Lower leg skin (tissue), 4 donors: ENCODE data around the gene INSIG2. TPM values are rescaled to one million over a fixed set of nuclear protein-coding genes. Genes with fewer than 3 reads are reported as not detected.

Experiments
- DNase-seq, 2 donors: peaks; one replicate each; pipeline ENCODE4 v3.0.0-alpha.2; 2019; ENCODE audit warnings: low spot score in 2 of 2
- H3K4me3 ChIP-seq: fragments of 200-600 bp; sonication (generic); 2 replicates; pipeline ENCODE4 v1.5.1; 2017; ENCODE audit warnings: mild to moderate bottlenecking, low read depth; ENCODE audit not compliant: poor library complexity, severe bottlenecking
- POLR2A ChIP-seq, 2 donors: fragments of 450-650 bp; IDR thresholded peaks; one replicate each; pipeline ENCODE4 v1.6.1; 2016 to 2017; ENCODE audit warnings: antibody characterized with exemption in 2 of 2, mild to moderate bottlenecking in 1 of 2, moderate library complexity in 1 of 2
- WGBS, 2 donors: methylation state at CpG; one replicate each; pipeline ENCODE4 v1.1.5; 2018; 5-methylcytosine and 5-hydroxymethylcytosine counted together
- intact Hi-C: fragments of 100-400 bp; cut with DNase I; formaldehyde crosslinking; loops from one replicate; pipeline ENCODE4 v1.15.0; 2023; ENCODE audit warnings: low total_unique reads
- total RNA-seq, 4 donors: library from RNA; depleted of rRNA; stranded (reverse); fragments of >200 nt; gene quantifications; one replicate each; pipeline ENCODE4 v1.1.0, GENCODE V29; 2016
- TF ChIP-seq, protein P1 (sequence below), 3 donors: fragments of 450-650 bp; IDR thresholded peaks; one replicate each; pipeline ENCODE4 v1.5.1; 2016; ENCODE audit warnings: antibody characterized with exemption in 3 of 3, mild to moderate bottlenecking in 3 of 3, moderate library complexity in 2 of 3

Gene INSIG2
- total RNA-seq, 4 donors from 2014 or later, result 11.6 to 13.6 (median 12.5) TPM

DNA sequence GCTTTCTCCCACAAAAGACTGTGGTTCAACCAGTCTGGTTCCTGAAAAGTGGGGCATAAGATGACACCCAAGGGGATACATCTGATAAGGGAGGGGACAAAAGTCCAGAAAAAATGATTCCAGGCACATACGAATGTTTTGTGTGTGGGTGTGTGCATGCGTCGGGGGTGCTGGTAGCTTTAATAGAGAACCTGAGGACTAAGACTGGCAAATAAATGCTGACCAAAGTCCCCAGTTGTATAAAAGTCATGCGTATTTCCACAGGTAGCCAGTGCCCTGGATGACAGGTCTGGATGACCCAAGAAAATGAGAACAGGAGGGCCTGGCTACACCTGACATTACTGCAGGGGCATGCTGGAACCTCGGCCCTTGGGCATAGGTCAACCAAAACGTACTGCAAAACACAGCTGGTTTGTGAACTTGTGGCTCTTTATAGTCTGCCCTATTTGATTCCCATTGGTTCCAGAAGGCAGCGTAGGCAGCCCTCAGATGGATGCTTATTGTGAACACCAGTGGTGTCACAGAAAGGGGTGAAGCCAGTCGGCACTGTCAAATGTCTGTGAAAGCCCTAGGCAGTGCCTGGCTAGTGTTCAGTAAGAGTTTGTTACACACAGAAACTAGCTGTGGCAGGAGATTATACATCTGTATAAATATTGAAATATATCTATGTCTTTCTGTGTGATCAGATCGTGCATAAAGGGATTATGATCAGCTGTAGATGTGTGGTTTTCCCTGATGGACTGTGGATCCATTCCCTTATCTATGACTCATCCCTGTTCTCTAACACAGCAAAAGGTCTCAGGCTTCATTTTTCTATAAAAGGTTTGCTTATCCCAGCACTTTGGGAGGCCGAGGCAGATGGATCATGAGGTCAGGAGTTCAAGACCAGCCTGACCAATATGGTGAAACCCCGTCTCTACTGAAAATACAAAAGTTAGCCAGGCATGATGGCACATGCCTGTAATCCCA lies 58.3 kb downstream of the INSIG2 start:
- TF ChIP-seq, protein P1, sequence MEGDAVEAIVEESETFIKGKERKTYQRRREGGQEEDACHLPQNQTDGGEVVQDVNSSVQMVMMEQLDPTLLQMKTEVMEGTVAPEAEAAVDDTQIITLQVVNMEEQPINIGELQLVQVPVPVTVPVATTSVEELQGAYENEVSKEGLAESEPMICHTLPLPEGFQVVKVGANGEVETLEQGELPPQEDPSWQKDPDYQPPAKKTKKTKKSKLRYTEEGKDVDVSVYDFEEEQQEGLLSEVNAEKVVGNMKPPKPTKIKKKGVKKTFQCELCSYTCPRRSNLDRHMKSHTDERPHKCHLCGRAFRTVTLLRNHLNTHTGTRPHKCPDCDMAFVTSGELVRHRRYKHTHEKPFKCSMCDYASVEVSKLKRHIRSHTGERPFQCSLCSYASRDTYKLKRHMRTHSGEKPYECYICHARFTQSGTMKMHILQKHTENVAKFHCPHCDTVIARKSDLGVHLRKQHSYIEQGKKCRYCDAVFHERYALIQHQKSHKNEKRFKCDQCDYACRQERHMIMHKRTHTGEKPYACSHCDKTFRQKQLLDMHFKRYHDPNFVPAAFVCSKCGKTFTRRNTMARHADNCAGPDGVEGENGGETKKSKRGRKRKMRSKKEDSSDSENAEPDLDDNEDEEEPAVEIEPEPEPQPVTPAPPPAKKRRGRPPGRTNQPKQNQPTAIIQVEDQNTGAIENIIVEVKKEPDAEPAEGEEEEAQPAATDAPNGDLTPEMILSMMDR (IDR thresholded peaks at IDR 0.05), result no peak
- no peak for TF ChIP-seq POLR2A (IDR thresholded peaks at IDR 0.05)
- no peak for DNase-seq
- intact Hi-C loops, result no loop called here
- H3K4me3 ChIP-seq, result no peak overlapping the region
- 84 to 88% methylated on average over 11 of the region's 11 CpGs for WGBS, 2 donors

DNA sequence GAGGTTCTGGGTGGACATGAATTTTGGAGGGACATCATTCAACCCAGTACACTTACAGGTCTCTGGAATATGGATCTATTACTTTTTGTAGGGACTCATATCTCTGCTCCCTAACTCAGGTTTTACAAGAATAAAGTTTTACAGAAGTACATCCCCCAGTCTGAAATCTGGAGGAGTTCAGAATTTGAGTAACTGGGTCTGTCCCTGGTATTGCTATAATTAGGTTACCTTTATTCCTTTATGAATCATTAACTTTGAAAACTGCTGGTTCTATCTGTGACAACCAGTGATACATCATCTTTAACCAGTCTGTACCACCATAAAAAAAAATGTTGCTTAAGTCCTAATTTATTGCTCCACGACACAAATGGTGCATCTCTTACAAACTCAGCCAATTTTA lies 59.9 kb downstream of the INSIG2 start:
- intact Hi-C loops, result no loop called here
- DNase-seq, result no peak
- H3K4me3 ChIP-seq, result no peak overlapping the region
- TF ChIP-seq, protein P1 (IDR thresholded peaks at IDR 0.05), result no peak
- TF ChIP-seq POLR2A (IDR thresholded peaks at IDR 0.05), result no peak
- 43 to 65% methylated on average over 1 of the region's 1 CpG for WGBS, 2 donors

GRCh38 chr2:118148809-118149208 lies 60.5 kb downstream of the INSIG2 start:
- no peak overlapping the region for H3K4me3 ChIP-seq
- intact Hi-C loops, result no loop called here
- WGBS, 2 donors, result 42 to 47% methylated on average over 3 of the region's 3 CpGs
- no peak for TF ChIP-seq POLR2A (IDR thresholded peaks at IDR 0.05)
- TF ChIP-seq, protein P1 (IDR thresholded peaks at IDR 0.05), result no peak
- DNase-seq, result no peak

DNA sequence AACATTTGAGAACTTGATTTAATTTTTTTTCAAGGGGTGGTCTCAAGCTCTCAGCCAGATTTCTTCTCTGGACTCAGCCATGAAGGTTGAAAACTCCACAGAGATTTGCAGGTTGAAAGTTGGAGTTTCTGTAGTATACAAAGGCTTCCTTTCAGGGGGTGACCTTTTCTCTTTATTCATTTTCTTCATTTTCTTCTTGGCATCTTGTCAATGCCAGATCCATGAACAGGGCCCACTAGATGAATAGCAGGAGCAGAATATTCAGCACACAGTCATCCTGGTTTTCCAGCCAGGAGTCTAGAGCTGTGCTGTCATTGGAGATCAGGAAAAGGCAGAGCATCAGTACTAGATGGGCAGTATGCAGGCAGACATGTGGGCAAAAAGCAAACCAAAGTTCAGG lies 62.0 kb downstream of the INSIG2 start:
- H3K4me3 ChIP-seq, result no peak overlapping the region
- intact Hi-C loops, result no loop called here
- DNase-seq, result no peak
- TF ChIP-seq POLR2A (IDR thresholded peaks at IDR 0.05), result no peak
- TF ChIP-seq, protein P1 (IDR thresholded peaks at IDR 0.05), result no peak

DNA sequence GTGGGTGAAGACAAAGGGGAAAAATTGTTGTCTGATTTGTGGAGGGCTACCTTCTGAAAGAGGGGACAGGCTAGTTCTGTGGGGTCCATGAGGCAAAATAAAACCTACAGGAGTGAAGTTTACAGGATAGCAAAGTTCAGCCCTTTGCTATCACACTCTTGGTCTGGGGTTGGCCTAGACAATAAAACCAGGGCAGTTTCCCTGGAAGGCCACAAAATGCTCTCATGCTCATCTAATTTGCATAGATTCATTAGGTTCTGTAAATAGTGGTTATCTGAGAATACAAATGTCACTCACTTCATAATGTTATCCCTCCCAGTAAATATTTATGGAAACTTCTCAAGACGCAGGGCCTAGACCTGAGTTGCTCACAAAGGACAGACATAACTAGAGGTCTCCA lies 63.6 kb downstream of the INSIG2 start:
- DNase-seq, result no peak
- no peak overlapping the region for H3K4me3 ChIP-seq
- TF ChIP-seq POLR2A (IDR thresholded peaks at IDR 0.05), result no peak
- TF ChIP-seq, protein P1 (IDR thresholded peaks at IDR 0.05), result no peak
- 100% methylated on average over 1 of the region's 1 CpG for WGBS, 2 donors
- intact Hi-C loops, result no loop called here
